GM19238 (cell line): Measurements from ENCODE around the gene MINDY2.
"Not testable (repeated sequence)": the region's sequence is repeated elsewhere in the genome, so short reads cannot be mapped to it uniquely, and the experiment has no call there.

Source experiments
- DNase-seq: peaks from one replicate; pipeline ENCODE4 v3.0.0; 2011; ENCODE audit warnings: low spot score; ENCODE audit not compliant: insufficient read length

Gene MINDY2

DNA sequence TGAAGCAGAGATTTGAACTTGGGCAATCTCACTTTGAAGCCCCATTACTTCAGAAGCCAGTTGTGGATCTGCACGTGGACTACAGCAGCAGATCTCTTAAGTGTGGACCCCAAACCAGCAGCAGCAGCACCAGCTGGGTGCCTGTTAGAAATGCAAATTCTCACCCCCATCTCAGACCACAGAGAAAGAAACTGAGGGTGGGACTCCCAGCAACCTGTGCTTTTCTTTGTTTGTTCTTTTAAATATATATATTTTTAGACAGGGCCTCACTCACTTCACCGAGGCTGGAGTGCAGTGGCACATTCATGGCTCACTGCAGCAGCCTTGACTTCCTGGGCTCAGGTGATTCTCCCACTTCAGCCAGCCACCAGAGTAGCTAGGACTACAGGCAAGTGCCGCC, 109.2 kb downstream of the MINDY2 start:
- no peak for DNase-seq

DNA sequence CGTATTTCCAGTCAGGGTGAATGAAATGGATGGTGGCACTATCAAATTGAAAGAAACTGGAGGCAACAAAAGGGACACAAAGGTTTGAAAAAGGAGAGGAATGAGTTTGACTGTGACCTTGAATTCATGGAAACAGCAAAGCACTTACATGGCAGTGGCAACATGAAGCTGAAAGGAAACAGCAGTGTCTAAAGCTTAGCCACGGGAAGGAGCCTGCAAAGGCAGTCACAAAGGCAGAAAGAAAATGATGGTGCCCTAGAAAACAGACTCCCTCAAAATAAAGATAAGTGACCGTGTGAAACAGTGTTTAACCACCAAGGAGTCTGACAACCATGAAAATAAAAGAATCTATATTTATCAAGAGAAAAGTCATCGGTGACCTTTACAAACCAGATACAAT, 111.1 kb downstream of the MINDY2 start:
- no peak for DNase-seq

DNA sequence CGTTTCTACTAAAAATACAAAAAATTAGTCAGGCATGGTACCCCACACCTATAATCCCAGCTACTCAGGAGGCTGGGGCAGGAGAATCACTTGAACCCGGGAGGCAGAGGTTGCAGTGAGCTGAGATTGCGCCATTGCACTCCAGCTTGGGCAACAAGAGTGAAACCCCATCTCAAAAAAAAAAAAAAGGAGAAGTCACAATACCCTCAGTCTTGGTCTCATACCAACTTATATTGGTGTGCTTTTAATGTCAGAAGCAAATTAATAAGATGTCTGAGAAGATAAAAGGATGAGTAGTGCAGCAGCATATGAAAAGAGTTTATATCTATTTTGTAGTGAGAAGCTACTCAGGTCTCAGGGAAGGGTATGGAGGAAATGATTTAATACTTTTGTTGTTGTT, 112.8 kb downstream of the MINDY2 start:
- not testable (repeated sequence) for DNase-seq

DNA sequence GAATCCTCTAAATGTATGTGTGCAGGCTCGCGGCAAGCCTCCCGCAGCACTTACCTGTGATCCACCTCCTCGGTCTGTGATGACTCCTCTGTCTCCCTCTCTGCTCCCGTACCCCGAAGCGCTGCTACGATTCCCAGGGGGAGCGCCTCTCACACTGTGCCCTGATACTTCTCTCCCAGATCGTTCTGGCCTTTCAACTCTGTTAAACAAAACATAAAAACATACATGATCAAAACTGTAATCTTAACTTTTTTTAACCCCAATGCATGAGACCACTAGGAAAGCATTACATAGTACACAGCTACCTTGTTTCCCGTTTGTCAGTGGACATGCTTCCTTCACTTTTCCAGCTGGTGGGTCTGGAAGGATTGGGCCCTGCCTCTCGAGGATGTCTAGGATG, 115.8 kb downstream of the MINDY2 start:
- no peak for DNase-seq

DNA sequence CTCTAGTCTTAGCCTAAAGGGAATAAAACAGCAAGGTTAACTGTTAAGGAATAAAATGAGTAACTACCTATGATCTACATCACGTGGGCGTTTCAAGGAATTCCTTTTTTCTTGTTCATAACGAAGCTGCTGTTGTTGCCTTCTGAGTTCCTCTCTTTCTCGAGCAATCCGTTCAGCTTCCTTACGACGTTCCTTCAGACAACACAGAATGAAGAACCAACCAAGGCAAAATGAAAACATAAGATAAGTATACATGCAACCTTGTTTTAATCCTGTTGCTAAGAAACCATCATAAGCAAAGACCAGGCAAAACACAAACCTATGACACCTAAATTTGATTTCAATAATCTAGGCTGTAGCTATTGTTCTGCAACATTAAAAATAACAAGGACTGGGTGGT, 118.3 kb downstream of the MINDY2 start:
- no peak for DNase-seq

DNA sequence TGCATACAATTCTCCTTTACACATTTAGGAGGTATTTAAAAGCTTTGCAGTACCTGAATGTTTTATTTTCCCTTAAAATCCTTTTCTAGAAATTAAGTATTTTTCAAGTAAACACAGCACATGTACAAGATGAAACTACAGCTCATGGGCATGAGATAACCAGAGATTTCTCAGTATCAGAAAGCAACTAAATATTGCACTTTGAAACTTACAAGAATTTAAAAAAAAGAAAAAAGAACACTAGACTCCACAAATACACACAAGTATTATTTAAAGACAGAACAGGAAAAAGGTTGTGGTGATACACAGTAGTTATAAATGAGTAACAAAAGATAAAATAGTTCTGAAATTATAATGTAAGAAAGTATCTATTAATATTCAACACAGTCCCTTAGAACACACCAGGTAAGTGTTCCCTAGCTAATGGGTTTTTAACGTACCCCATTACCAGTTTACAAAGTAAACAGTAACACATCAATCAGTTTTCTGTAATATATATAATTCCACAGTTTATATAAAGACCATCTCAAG, 127.1 kb downstream of the MINDY2 start:
- no peak for DNase-seq

DNA sequence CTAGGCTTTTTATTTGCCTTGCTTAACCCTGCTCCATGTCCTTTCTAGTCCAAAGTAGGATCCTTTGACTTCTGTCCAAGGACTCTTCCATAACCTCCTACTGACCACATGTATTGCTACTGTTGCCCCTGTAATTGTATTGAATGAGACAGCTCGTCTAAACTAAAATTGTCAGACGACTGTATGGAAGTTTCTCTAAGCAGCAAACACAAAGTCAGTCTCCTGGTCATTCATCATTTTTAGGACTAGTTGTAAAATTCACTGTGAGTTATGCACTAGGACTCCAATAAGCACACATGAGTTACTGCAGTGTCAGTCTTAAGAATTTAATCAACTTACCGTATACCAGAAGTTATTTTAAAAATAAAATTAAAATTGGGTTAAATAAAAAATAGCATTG, 129.5 kb downstream of the MINDY2 start:
- DNase-seq: no peak

DNA sequence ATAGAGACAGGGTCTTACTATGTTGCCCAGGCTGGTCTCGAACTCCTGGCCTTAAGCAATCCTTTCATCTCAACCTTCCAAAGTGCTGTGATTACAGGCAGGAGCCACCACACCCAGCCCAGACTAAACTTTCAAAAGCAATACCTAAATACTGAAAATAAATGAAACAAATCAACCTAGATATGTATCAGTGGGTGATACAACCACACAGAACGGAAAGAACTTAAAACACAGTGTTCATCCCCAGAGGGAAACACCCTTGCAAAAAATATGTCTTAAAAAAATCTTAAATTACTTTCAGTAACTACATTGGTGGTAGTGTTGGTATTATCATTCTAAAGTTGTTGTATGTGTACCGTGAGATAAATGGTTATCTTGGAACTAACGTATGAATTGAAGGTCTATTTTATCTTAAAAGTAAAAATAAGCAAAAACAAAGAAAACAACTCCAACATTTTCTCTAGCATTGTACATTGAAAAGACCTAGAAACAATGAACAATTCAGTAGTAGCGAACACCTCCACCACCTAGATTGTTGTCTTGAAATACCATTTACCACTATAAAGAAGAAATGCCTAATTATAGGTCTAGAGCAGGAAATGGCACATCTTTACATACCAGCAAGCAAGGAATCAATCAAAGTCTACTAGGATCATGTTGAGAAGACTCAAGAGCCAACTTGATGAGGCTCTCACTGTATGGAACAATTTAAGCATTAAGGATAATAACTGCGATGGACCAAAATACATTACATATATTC, 137.6 kb downstream of the MINDY2 start:
- DNase-seq: no peak

DNA sequence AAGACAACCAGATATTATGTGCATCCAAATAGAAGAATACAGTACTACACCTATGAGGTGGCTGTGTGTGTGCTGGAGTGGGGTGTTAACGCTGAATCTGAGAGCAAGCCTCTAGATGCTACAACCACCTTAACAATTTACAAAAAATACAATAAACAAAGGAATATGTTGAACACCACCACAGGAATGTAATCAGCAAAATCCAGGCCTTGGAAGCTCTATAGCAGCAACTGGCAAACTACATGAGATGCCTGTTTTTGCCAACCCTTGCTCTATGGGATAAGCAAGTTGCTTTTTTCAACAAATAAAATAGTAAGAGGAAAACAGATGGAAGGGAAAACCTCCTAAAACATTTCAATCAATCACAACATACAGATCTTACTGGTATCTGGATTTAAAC, 138.5 kb downstream of the MINDY2 start:
- DNase-seq: no peak

DNA sequence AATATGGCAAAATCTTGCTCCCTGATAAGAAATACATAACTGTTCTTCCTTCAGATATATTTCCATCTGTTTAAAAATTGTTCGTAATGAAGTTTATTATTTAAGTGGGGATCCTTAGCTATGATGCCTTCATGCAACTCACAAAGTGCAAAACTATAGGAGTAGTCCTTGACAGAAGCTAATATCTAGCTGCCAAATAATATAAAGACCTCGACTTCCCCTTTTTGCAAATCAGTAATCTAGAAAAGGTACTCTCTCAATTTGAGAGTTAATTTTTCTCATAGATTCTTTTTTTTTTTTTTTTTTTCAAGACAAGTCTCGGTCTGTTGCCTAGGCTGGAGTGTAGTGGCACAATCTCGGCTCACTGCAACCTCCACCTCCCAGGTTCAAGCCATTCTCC, 139.4 kb downstream of the MINDY2 start:
- DNase-seq: no peak
